HTERT RPE-1 (cell line): ENCODE results near the gene CPEB4.

Experiments used
- in situ Hi-C: fragments of 300-500 bp; cut with MboI; formaldehyde crosslinking; loops from 4 replicates; pipeline ENCODE4 v1.14.3; 2020; ENCODE audit warnings: low sequenced_read_pairs

The CPEB4 gene

GRCh38 chr5:173941102-173941501, 53.0 kb downstream of the CPEB4 start:
- in situ Hi-C loops = no loop called here

DNA sequence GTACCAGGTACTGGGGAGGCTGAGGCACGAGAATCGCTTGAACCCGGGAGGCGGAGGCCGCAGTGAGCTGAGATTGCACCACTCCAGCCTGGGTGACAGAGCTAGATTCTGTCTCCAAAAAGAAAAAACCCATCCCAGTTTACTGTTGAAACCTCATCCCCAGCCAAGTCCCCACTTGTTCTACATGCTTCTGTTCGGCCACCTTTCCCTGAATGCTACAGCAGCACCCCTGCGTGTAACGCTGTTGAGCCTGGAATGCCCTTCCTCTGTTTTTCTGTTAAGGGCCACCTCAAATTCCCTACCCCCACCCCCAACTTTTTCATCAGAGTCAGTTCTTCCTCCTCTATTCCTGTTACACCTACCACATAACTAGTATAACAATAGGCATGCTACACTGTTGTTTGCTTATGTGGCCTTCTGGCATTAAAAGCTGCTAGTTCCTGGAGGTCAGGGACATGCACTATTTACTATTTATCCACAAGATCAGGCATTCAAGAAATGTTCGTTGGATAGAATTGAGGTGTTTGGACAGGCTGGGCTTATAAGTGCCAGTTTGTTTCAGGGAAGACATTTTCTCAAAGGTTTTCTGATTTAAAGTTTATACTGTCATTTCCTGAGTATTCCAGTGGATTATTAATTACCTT, 53.7 kb downstream of the CPEB4 start:
- in situ Hi-C loops = no loop called here

GRCh38 chr5:173944511-173944910, 56.4 kb downstream of the CPEB4 start:
- in situ Hi-C loops = no loop called here

DNA sequence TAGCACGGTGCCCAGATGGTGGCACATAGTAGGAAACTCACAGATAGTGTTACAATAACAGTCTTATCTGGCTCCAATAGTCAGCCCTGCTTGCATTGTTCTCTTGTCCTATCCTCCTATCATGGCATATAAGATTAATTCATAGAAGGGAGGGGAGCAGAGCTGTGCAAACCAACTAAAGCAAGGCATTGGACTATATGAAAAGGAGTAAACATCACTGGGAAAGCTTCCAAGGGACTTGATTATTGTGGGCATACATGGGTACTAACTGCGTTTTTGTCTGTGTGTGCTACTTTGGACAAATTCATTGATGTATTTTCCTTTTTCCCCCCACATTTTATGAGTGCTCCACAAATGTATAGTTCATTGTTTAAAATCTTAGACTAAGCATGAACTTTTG, 57.0 kb downstream of the CPEB4 start:
- in situ Hi-C loops = no loop called here

- in situ Hi-C loops = no loop called here
Measured at GRCh38 chr5:173946323-173946722, 58.2 kb downstream of the CPEB4 start.

GRCh38 chr5:173950829-173951228, 62.7 kb downstream of the CPEB4 start:
- in situ Hi-C loops = loop anchor here (25.0 kb wide), 1 partner anchor 339 kb away; the partner anchor contains the start of gene BOD1

GRCh38 chr5:173953528-173954090, 65.5 kb downstream of the CPEB4 start:
- in situ Hi-C loops = loop anchor here (25.0 kb wide), 1 partner anchor 341 kb away; the partner anchor contains the start of gene BOD1

- in situ Hi-C loops = loop anchor here (25.0 kb wide), 1 partner anchor 343 kb away; the partner anchor contains the start of gene BOD1
Measured at GRCh38 chr5:173954671-173955521, 66.7 kb downstream of the CPEB4 start.

- in situ Hi-C loops = loop anchor here (25.0 kb wide), 1 partner anchor 349 kb away; the partner anchor contains the start of gene BOD1
Measured at GRCh38 chr5:173960986-173961385, 72.8 kb downstream of the CPEB4 start.

- in situ Hi-C loops = loop anchor here (25.0 kb wide), 1 partner anchor 349 kb away; the partner anchor contains the start of gene BOD1
Measured at GRCh38 chr5:173961418-173961817, 73.3 kb downstream of the CPEB4 start.

DNA sequence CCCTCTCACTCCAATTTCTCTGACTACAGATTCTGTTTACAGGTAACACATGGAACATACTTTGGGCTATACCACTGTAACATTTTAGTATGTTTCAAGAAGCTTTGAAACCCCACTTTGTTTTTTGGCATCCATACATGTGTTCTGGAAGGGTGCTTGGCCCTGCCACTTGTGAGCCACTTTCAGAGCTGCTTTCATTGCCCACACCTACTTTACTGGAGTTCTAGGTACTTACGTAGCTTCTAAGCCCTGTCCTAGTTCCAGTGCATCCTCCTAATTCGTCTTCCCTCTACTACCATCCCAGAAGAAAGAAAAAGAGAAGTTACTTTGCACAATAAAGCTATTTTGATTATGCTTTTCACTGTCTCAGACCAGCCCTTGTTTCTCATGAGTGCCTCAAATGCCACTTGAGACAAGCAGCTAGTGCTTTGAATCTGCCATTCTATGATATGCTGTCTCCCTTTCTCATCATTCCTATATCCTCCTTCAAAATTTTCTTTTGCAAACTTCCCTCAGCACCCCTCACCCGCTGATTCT, 74.4 kb downstream of the CPEB4 start:
- in situ Hi-C loops = loop anchor here (25.0 kb wide), 1 partner anchor 350 kb away; the partner anchor contains the start of gene BOD1

DNA sequence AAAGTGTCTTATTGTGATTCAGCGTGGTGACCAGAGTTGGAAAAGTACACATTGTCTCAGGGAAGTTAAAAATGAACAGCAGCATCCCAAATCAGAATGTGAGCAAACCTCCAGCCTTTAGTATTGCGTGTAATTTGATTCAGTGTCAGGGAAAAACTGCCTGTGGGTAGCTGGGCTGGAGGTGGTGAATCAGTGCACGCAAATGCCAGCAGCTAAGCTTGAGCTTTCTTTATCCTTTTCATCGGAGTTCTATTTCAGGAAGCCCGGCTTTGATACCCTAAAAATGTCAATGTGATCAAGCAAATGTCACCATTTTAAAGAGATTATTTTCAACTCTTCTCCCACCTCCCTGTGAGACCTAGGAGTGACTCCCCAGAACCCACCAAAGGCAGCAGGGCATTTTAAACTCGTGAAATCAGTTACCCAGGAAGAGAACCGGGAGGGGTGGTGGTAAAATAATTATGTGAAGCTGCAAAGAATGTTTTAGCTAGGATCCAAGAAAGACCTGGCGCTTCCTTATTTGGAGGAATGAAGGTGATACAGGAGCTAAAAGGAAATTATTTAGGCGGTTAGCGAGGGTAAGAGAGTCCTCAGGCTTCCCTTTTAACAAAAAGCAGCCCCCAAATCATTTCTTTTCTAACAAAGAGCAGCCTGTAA, 75.2 kb downstream of the CPEB4 start:
- in situ Hi-C loops = loop anchor here (25.0 kb wide), 1 partner anchor 351 kb away; the partner anchor contains the start of gene BOD1

DNA sequence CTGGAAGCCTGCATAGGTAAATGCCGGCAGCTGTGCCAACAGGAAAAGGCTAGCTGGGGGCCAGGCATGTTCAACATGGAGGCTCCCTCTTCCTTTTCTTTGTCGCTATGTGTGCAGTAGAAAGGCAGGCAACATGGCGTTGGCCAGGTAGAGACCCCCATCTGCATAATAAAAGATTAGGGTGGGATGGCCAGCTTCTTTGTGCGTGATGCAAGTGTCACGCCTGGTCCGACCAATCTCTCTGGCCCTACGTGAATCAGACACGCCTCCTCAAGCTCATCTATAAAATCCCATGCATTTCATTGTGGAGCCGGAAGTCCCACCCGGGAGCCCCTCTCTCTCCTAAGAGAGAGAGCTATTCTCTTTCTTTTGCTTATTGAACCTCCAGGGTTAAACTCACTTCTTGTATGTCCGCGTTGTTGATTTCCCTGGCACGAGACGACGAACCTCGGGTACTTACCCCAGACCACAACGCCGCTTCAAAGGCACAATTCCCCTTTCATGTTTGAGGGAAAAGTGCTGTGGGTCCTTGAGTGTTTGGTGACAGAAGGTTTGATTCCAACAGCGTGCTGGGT, 75.8 kb downstream of the CPEB4 start:
- in situ Hi-C loops = loop anchor here (25.0 kb wide), 1 partner anchor 352 kb away; the partner anchor contains the start of gene BOD1

DNA sequence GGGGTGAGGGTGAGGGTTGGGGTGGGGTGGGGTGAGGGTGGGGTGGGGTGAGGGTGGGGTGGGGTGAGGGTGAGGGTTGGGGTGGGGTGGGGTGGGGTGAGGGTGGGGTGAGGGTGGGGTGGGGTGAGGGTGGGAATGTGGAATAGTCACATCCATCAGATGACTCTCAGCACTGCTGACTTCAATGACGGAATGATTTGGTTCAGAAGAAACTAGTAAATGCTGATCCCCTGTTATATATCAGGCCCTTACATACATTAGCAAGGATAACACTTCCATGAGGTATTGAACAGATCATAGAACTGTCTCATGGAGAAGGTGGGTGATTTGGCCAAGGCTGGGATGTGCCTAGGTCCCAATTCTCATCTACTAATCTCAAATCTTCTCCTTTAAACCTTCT, 76.4 kb downstream of the CPEB4 start:
- in situ Hi-C loops = loop anchor here (25.0 kb wide), 1 partner anchor 352 kb away; the partner anchor contains the start of gene BOD1

DNA sequence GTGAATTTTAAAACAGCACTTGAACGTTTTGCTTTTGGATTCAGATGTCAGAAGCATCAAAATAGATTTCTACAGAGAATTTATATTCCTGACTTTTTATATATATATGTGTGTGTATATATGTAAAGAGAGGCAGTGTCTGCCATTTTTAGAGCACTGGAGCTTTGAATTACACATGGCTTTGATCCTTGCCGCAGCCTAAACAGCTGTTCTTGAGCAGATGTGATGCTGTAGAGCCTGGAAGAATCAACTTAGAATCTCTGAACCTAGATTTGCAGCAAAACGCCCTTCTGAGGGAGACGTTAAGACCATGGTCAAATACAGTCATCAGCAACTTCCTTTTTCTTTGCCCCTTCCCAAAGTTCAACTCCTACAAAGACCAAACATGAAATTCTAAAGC, 79.1 kb downstream of the CPEB4 start:
- in situ Hi-C loops = loop anchor here (25.0 kb wide), 1 partner anchor 355 kb away; the partner anchor contains the start of gene BOD1

- in situ Hi-C loops = loop anchor here (25.0 kb wide), 1 partner anchor 356 kb away; the partner anchor contains the start of gene BOD1
Measured at GRCh38 chr5:173968154-173968797, 80.1 kb downstream of the CPEB4 start.

GRCh38 chr5:173969167-173970049, 81.3 kb downstream of the CPEB4 start:
- in situ Hi-C loops = loop anchor here (25.0 kb wide), 1 partner anchor 357 kb away; the partner anchor contains the start of gene BOD1
